Esophagus squamous epithelium (tissue), 4 donors: Measurements from ENCODE around the gene GFOD2.

Experiments
- POLR2A ChIP-seq, 4 donors: fragments of 450-650 bp; IDR thresholded peaks; one replicate each; pipeline ENCODE4 v1.6.1; 2017; ENCODE audit warnings: antibody characterized with exemption in 4 of 4, mild to moderate bottlenecking in 4 of 4, moderate library complexity in 3 of 4
- TF ChIP-seq, protein P1 (sequence below), 6 experiments: fragments of 450-650 bp in 4 of 6; fragments of 200-600 bp in 2 of 6; sonication (generic) in 2 of 6; IDR thresholded peaks; one replicate each; pipeline ENCODE4 v1.5.1; 2016 to 2019; ENCODE audit warnings: antibody characterized with exemption in 6 of 6, mild to moderate bottlenecking in 4 of 6, moderate library complexity in 4 of 6

DNA sequence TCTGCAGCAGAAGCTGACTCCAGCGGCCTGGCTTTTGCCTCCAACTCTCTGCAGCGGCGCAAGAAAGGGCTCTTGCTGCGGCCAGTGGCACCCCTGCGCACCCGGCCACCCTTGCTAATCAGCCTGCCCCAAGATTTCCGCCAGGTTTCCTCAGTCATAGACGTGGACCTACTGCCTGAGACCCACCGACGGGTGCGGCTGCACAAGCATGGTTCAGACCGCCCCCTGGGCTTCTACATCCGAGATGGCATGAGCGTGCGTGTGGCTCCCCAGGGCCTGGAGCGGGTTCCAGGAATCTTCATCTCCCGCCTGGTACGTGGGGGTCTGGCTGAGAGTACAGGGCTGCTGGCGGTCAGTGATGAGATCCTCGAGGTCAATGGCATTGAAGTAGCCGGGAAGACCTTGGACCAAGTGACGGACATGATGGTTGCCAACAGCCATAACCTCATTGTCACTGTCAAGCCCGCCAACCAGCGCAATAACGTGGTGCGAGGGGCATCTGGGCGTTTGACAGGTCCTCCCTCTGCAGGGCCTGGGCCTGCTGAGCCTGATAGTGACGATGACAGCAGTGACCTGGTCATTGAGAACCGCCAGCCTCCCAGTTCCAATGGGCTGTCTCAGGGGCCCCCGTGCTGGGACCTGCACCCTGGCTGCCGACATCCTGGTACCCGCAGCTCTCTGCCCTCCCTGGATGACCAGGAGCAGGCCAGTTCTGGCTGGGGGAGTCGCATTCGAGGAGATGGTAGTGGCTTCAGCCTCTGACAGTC is 57.0 kb downstream of the GFOD2 start:
- no peak for TF ChIP-seq POLR2A (IDR thresholded peaks at IDR 0.05)
- TF ChIP-seq, protein P1, sequence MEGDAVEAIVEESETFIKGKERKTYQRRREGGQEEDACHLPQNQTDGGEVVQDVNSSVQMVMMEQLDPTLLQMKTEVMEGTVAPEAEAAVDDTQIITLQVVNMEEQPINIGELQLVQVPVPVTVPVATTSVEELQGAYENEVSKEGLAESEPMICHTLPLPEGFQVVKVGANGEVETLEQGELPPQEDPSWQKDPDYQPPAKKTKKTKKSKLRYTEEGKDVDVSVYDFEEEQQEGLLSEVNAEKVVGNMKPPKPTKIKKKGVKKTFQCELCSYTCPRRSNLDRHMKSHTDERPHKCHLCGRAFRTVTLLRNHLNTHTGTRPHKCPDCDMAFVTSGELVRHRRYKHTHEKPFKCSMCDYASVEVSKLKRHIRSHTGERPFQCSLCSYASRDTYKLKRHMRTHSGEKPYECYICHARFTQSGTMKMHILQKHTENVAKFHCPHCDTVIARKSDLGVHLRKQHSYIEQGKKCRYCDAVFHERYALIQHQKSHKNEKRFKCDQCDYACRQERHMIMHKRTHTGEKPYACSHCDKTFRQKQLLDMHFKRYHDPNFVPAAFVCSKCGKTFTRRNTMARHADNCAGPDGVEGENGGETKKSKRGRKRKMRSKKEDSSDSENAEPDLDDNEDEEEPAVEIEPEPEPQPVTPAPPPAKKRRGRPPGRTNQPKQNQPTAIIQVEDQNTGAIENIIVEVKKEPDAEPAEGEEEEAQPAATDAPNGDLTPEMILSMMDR (IDR thresholded peaks at IDR 0.05): no peak
